Osteoblast (primary cell): ENCODE results near the gene CD200. TPM values are rescaled to one million over a fixed set of nuclear protein-coding genes. Genes with fewer than 3 reads are reported as not detected.

ENCODE experiments used
- DNase-seq: peaks from one replicate; pipeline ENCODE4 v3.0.0; 2011; ENCODE audit warnings: low spot score, mixed read lengths; ENCODE audit not compliant: insufficient read length; ENCODE audit errors: missing footprints
- H2AFZ ChIP-seq: 2 replicates; pipeline ENCODE4 v1.6.0; 2011; ENCODE audit warnings: mild to moderate bottlenecking, low read length
- H3K27ac ChIP-seq: 2 replicates; pipeline ENCODE4 v1.5.1; 2011; ENCODE audit warnings: mild to moderate bottlenecking, low read depth, low read length, moderate library complexity
- H3K27me3 ChIP-seq: 2 replicates; pipeline ENCODE4 v1.6.0; 2012; ENCODE audit warnings: mild to moderate bottlenecking, control low read depth, inconsistent platforms, low read length, moderate library complexity; ENCODE audit not compliant: insufficient read depth
- H3K36me3 ChIP-seq: 2 replicates; pipeline ENCODE4 v1.5.1; 2011; ENCODE audit warnings: mild to moderate bottlenecking, low read length, control low read depth, moderate library complexity; ENCODE audit not compliant: insufficient read depth
- H3K4me1 ChIP-seq: 2 replicates; pipeline ENCODE4 v1.5.1; 2011; ENCODE audit warnings: mild to moderate bottlenecking, low read length, control low read depth, moderate library complexity; ENCODE audit not compliant: insufficient read depth
- H3K4me2 ChIP-seq: 2 replicates; pipeline ENCODE4 v1.6.0; 2011; ENCODE audit warnings: mild to moderate bottlenecking, low read length; ENCODE audit not compliant: insufficient read depth
- H3K4me3 ChIP-seq: fragments of 200-600 bp; sonication (generic); 3 replicates; pipeline ENCODE4 v1.5.1; 2012; ENCODE audit warnings: mild to moderate bottlenecking, low read length, inconsistent platforms; ENCODE audit not compliant: insufficient read depth
- H3K79me2 ChIP-seq: 2 replicates; pipeline ENCODE4 v1.6.0; 2012; ENCODE audit warnings: mild to moderate bottlenecking, low read length, control low read depth, inconsistent platforms; ENCODE audit not compliant: insufficient read depth
- H3K9me3 ChIP-seq: 2 replicates; pipeline ENCODE4 v1.5.1; 2011; ENCODE audit warnings: low read depth, low read length, control low read depth
- H4K20me1 ChIP-seq: 2 replicates; pipeline ENCODE4 v1.6.0; 2012; ENCODE audit warnings: mild to moderate bottlenecking, low read length, control low read depth; ENCODE audit not compliant: insufficient read depth
- CTCF ChIP-seq: IDR thresholded peaks from 2 replicates; pipeline ENCODE4 v1.5.1; 2011; ENCODE audit warnings: mild to moderate bottlenecking, low read depth, low read length, moderate library complexity; ENCODE audit errors: extremely low read depth
- total RNA-seq: library from RNA; depleted of rRNA; stranded (reverse); fragments of >200 nt; gene quantifications from 2 replicates; pipeline ENCODE4 v1.2.3, GENCODE V29; 2012

CD200 gene
- total RNA-seq, 1 donor = 3.3 TPM

- Histone ChIP-seq H3K4me2 (no peak overlapping the region), H3K9me3 (no peaks in the 10 kb centered on the region), H3K4me1 (no peaks in the 10 kb centered on the region), H3K36me3 (no peaks in the 10 kb centered on the region), H3K27ac (no peak overlapping the region), H3K4me3 (no peak overlapping the region), H3K79me2 (no peaks in the 10 kb centered on the region), H2AFZ (no peak overlapping the region), H4K20me1 (no peaks in the 10 kb centered on the region), H3K27me3 (peaks cover 4% of the 10 kb centered on the region)
- no peak for DNase-seq
- TF ChIP-seq CTCF = no peak
Observed at GRCh38 chr3:112349557-112349956, 16.6 kb downstream of the CD200 start.

- TF ChIP-seq CTCF = no peak
- Histone ChIP-seq H3K9me3 (no peaks in the 10 kb centered on the region), H3K4me3 (no peak overlapping the region), H3K27ac (no peak overlapping the region), H3K27me3 (peaks cover 4% of the 10 kb centered on the region), H3K4me1 (no peaks in the 10 kb centered on the region), H2AFZ (no peak overlapping the region), H4K20me1 (no peaks in the 10 kb centered on the region), H3K36me3 (no peaks in the 10 kb centered on the region), H3K79me2 (no peaks in the 10 kb centered on the region), H3K4me2 (no peak overlapping the region)
- DNase-seq = no peak
Observed at GRCh38 chr3:112350018-112350810, 17.3 kb downstream of the CD200 start.

- Histone ChIP-seq H3K4me1 (no peaks in the 10 kb centered on the region), H3K79me2 (no peaks in the 10 kb centered on the region), H2AFZ (no peak overlapping the region), H3K27me3 (peaks cover 4% of the 10 kb centered on the region), H3K27ac (no peak overlapping the region), H4K20me1 (no peaks in the 10 kb centered on the region), H3K36me3 (no peaks in the 10 kb centered on the region), H3K9me3 (no peaks in the 10 kb centered on the region), H3K4me3 (no peak overlapping the region), H3K4me2 (no peak overlapping the region)
- TF ChIP-seq CTCF = no peak
- no peak for DNase-seq
Observed at GRCh38 chr3:112351036-112351435, 18.1 kb downstream of the CD200 start.

GRCh38 chr3:112351823-112352222, 18.9 kb downstream of the CD200 start:
- no peak overlapping the region for H3K4me2 ChIP-seq
- no peak overlapping the region for H3K27ac ChIP-seq
- no peaks in the 10 kb centered on the region for H3K4me1 ChIP-seq
- H3K9me3 ChIP-seq = no peaks in the 10 kb centered on the region
- H3K4me3 ChIP-seq = no peak overlapping the region
- no peaks in the 10 kb centered on the region for H3K36me3 ChIP-seq
- no peak for TF ChIP-seq CTCF
- no peaks in the 10 kb centered on the region for H4K20me1 ChIP-seq
- peaks cover 4% of the 10 kb centered on the region for H3K27me3 ChIP-seq
- no peaks in the 10 kb centered on the region for H3K79me2 ChIP-seq
- no peak for DNase-seq
- H2AFZ ChIP-seq = no peak overlapping the region
